OCI-M2 (cell line): ENCODE data around the gene HOXB2.

ENCODE experiments used
- DNase-seq: peaks from one replicate; lab custom pipeline; 2025; ENCODE audit not compliant: unreplicated experiment; lab: John Stamatoyannopoulos, UW

The HOXB2 gene

DNA sequence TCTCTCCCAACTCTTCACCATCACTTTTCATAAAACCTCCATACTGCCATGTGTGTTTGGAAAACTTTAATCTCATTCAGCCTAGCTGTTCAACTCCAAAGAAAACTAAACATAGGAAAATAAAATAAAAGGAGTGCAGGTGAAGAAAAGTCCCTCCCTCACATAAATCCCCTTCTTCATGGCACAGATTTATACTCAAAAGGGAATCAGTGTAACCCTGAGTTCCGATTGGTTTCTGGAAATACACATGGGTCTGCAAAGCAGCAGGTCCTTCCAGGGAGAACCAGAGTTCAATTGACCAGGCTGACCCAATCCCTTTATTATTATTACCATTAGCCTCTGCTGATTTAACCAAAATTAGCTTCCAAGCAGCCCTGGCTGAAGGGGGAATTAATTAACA, 8.9 kb upstream of the HOXB2 start:
- no peak for DNase-seq

DNA sequence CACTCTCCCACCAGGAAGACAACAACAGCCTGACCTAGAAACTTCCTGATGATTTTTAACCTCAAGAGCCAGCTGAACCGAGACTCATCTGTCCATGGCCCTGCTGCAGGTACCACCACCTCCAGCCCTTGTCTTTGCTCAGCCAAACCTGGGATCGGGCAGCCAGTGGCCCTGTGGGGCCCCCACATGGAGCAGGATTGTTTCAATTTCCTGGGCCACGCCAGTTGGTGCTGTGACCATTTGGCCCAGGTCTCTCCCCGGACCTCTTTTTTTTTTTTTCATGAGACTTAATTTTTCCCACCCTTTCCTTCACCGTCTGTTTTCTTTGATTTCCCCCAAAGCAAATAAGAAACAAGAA, 8.3 kb upstream of the HOXB2 start:
- no peak for DNase-seq

DNA sequence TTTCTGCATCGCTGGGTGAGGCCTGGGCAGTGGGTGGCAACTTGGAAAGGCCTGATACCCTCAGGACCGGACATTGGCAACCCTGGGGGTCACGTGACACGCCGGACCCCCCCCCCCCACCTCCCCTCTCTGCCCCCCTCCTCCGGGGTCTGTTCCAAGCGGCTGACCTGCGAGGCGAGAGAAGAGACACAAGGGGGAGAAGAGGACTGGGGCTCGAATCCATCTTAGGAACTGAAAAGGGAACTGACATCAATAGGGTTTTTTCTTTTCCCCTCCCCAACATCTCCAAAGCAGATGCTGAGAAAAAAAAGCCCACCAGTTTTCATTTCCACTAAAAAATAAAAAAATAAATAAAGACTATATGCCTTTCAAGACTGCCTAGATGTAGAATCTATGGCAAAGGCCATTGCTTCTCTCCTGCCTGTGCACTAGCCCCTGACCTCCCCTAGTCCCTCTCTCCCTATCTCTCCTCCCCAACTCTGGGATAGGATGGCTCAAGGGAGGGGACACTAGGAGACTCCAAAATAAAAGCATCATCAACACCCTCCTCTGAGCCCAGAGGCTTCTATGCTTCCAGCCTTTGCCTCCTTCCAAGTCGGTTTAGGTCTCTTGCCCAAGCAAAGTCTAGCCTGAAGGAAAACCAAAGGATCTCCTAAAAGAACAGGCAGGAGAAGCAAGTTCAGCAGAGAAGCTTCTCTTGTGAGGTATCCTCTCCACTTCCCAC, 7.7 kb upstream of the HOXB2 start:
- DNase-seq, result no peak

DNA sequence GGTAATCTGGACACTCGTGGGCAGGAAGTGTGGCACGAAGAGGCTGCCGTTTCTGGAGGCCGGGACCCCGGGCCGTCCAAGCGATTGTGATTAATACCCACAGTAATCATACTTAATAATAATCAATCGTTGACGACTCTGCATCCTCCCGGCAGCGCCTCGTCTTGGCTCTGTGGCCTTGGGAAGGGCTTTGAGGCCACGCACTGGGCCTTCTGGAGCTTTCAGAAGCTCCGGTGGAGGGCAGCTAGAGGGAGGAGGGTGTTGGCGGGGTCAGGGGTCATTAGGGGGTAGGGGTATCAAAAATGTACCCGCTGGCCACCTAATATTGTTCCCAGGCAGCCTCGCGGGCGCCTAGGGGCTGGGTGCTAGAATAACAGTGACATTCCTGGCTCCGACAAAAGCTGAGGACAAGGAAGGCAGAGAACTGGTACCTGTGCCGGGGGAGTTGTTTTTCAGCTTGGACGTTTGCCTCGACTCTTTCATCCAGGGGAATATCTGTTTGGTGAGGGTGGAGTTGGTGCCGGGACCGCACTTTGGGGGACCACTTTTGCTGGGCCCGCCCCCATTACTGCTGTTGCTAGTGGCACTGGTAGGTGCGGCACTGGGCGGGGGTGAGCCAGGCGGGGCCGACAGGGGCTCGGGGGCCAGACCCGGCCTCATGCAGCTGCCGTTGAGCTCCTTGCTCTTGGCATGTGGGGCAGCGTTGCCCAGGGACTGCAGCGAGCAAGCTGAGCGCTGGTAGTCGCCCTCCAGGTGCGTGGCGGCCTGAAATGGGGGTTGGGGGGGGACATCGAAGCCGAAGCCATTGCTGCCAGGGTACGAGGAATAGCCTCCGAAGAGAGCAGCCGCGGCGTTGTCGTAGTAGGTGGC, 6.9 kb upstream of the HOXB2 start:
- no peak for DNase-seq

DNA sequence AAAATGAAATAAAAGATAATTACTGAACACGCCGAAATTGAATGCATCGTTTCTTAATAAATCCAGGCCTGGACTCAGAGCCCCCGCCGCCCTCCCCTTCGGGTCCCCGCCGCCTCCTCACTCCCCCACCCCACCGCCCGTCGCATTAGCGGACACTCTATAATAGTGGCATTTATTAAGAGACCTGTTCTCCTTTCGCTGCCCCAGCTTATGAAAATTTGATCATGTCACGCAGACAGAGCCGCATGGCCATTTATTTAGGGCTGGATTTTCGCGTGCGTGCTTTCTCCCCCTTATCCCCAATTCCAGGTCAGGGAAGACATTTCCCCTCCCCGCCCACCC, 6.3 kb upstream of the HOXB2 start:
- no peak for DNase-seq

DNA sequence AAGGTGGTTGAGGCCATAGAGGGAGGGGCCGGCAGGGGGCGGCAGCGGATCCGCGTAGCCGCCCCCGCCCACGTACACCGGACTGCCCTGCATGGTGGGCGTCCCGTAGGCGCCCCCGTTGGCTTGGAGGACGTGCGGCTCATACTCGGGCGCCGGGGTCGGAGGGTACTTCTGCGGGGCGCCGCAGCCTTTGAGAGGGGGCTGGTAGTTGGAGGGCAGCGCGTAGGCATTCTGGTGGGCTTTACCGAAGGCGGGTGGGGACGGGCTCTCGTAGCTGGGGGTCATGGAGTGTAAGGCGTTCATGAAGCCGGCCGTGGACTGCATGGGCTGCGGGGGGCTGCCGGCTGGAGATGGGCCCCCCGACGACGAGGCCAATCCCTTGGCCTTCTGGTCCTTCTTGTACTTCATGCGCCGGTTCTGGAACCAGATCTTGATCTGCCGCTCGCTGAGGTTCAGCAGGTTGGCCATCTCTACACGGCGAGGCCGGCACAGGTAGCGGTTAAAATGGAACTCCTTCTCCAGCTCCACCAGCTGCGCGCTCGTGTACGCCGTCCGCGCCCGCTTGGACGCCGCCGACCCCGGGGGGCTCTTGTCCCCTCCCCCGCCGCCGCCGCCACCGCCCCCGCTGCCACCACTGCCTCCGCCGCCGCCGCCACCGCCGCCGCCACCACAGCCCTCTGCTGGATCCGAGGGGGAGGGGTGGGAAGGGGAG, 5.7 kb upstream of the HOXB2 start:
- no peak for DNase-seq

DNA sequence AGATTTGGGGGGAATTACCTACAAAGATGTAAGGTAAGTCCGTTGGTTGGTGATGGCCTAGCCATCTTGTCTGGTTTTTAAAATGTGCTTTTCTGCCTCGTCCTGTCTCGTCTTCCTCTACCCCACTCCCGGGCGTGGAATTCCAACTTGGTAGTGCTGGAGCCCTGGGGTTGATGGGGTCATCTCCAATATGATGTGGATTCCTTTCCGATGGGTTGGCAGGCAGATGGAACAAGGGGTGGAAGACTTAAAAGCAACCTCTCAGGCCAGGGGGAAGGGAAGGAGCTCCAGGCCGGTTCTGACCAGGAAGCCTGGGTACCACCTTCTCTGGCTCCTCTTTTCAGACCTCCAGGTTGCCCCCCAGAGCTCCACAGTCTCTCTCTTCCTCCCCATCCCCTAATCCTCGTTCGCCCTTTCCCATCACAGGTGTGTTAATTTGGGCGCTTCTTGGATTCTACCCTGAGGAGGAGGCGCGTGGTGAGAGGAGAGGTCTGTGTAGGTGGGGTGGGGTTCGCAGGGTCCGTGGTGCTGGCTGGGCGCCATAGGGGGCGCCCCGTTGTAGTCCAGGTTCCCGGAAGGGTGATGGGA, 5.1 kb upstream of the HOXB2 start:
- no peak for DNase-seq

DNA sequence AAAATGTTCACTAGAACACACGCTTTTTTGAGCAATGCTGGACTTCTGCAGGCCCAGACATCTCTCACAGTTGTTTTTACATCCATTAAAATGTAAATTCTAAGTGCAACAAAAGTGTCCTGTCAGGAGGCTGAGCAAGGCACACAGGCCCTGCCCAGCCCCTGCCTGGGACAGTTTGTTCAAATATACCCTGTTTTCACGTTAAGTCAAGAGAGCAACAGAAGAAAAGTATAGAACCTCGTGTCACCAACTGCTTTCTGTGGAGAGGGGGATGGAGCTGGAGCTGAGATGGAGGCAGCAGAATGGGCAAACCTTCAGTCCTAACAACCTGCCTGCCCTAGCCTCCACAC, 4.3 kb upstream of the HOXB2 start:
- DNase-seq, result no peak

DNA sequence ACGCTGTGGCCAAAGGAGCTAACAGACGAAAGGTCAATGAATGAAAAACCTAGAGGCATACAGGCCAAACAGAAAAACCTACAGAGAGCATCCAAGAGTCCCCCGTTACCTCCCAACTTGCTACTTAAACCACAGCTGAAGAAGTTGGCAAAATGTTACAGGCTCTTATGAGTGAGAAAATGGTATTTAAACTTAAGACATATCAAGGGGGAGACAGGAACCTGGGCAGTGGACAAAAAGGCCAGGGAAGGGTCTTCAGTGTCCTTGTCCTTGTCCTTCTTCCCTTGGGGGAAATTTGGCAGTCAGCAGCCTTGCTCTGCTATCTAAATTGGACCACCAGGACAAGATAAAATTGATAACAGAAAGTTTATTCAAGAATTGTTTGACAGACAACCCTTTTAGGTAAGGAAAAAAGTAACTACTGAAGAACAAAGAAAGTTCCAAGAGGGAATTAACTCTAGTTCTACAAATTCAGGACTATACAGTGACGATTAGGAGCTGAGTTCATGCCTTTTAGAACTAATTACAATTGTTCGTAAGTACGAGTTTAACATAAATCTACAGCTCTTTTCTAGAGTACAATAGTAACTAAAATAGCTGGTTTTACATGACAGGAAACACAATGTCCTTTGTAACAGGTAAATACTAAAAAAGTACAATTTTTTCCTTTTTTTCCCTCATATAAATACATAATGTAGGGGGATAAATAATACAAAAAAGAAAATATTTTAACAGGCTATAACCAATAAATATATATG, 3.8 kb upstream of the HOXB2 start:
- DNase-seq, result no peak

DNA sequence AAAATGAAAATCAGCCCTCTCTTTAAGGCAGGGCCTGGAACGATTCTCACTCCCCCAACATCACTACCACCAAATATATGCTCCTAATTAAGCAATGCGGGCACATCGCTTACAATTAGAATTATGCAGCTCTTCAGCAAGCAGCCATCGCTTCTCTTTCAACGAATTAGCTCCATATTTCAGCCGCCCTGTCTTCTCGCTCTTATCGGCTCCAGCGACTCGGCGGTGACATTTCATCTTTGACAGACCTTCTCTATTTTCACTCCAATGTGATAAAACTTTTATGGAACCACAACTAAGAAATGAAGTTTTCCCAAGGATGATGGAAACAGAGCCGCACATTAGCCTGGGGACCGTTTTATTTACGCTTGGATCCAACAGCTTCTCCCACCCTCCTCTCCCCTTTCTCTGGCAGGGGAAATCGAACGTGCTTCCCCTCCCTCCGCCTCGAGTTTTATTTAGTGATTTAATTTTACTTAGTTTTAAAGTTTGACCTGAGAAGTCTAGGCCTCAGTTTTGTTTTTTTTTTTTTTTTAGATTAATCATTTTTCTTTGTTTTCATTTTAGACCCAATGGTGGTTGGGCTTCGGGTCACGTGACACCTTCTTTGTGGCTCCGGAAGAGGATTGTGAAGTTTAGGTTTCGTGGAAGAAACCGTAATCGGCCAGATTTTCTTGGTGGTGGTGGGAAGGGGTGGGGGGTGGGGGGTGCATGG, 3.1 kb upstream of the HOXB2 start:
- no peak for DNase-seq

DNA sequence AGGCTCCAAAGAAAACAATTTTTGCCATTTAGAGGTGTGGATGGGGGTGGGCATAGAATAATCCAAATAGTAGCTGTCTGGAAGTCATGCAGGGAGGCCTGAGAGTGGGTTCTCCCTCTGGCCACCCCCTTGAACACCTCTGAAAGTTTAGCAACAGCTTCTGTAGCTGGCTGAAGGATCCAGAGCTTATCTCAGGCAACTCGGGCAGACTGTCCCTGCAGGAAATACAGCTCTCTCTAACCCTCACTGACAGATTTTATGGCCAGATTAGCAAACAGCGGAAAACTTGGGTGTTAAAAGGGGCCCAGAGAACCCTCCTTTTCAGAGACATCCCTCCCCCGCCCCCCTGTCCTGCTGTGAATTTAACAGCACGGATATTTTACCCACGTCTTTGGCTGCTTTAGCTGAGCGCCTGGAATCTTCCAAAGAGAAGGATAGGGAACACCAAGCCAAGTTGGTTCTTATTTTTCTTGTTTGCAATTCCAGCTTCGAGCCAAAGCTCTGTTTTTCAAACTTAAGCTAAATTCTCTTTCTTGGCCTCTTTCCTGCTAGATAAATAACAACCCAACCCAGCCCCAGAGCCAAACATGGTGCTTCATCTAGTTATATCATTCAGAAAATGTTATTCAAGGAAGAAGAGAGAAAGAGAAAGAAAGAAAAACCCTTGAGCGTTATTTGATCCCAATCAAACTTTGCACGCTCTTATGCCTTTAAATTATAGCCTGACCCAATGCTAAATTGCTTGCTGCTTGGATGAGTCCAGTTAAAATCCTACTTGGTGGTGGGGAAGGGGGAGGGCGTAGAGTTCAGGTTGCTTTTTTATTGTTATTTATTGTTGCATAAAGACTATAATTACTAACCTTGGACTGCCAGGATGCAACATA, 2.3 kb upstream of the HOXB2 start:
- no peak for DNase-seq

DNA sequence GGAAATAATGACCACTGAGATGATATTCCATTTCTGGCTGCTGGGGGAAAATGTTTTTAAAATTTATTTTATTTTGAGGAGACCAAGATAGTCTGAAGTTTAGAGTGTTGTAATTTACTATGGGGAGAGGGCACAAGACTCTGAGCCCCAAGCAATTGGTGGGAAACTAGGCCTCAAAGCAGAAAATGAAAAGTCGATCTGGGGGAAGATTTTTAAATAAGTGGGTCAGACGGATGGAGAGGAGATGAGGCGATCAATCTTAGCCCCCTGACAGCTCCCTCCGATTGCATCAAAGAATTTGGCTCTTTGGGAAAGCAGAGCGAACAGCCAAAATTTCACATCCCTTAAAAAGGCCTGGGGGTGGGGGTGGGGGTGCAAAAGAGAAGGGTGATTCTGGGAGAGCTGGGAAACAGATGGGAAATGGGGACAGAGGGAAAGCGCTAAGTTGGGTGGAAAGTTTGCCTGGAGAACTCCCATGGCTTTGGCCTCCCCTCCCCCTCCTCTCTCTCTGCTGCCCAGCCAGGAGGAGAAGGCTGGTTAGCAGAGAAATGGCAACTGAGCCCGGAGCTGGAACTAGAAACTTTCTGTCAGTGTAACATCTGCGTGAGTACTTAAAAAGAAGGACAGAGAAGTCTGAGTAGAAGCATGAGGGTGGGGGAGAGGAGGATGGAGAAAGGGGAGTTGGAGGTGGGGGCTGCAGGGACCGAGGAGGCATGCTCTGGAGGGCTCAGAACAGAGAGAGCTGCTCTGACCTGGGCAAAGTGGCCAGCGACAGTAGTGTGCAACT, 1.4 kb upstream of the HOXB2 start:
- no peak for DNase-seq

DNA sequence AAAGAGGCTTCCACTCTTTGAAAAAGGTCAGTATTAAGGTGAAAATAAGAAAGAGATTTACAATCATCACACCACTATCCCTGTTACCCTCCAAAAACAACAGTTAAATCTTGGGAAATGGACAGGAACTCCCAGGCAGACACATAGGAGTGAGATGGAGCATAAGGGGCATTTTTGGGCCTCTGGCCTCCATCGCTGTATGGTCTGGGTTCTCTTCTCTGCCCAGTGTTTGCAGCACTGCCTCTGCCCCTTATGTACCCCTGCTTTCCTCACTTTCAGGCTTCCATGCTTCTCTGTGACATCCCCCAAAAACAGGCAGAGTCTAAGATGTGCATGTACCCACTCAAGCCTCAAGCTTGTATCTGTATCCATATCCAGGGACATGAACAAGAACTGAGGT, 630 bp upstream of the HOXB2 start:
- DNase-seq, result no peak

DNA sequence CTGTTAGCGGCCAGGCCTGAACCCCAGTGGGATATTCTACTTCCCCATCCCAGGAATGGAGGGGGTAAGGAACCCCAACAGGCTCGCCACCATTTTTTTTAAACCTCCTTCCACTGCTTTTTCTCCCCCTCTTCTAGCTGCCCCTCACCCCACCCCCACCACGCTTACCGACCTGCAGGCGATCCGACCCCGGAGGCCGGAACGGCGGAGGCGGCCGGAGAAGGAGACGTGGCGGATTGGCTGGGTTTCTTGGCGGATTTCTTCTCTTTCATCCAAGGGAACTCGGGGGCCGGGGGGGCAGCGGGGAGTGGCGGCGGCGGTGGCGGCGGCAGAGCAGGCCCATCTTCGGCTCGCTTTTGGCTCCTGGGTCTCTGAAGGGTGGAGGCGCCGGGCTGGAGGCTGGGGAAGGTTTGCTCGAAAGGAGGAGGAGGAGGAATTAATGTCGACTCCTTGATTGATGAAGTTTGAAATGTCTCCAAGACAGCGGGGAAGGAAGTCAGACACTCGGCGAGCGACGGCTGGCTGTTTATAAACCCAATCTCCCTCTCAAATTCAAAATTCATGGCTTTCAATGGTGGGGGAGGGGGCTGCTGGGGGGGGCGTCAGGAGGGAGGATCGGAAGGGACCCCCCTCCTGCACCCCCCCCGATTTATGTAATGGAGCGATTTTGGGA, 424 bp downstream of the HOXB2 start:
- DNase-seq, result no peak

DNA sequence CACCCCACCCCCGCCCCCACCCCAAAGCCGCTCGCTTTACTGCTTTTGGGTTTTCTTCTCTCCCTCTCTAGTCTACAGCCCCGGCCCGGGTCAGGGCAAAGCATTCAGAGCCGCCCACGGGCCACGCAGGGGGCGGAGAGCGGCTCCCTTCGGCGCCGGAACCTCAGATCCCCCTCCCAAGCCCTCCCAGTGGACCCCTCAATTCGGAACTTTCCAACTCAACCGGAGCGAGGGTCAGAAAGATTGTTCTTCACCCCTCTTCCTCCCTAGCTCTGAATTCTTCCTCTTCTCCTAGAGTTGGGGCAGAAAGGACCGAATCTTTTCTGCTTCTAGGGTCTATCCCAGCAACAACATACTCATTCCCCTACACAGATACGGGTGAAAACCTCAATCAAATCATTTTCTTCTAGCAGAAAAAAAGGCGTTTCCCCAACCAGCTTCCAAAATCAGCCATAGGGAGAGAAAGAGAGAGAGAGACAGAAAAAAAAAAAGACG, 1.0 kb downstream of the HOXB2 start:
- no peak for DNase-seq

DNA sequence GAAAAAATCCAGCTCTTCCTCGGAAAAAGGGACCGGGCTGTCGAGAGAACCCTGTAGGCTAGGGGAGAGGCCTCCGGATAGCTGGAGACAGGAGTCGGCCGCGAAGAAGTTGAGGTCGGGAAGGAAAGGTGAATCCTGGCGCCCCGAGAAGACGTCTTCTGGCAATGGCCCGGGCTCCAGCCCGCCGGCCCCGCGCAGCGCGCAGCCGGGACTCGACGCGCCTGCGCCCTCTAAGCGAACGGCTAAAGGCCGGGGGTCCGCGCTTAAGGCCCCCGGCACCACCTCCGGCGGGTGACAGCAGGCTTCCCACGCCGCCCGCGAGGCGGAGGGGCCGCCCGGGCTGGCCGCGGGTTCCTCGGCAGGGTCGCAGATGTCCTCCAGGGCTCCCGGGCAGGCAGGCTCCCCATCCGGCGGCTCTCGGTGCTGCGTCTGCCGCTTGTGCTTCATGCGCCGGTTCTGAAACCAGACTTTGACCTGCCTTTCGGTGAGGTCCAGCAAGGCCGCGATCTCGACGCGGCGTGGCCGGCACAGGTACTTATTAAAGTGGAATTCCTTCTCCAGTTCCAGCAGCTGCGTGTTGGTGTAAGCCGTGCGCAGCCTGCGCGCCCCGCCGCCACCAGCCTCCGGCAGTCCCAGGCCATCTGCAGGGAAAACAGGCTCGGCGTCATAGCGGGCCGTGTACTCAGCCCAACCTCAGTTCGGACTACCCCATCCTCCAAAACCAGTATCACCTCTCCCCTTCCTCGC, 1.6 kb downstream of the HOXB2 start:
- no peak for DNase-seq

DNA sequence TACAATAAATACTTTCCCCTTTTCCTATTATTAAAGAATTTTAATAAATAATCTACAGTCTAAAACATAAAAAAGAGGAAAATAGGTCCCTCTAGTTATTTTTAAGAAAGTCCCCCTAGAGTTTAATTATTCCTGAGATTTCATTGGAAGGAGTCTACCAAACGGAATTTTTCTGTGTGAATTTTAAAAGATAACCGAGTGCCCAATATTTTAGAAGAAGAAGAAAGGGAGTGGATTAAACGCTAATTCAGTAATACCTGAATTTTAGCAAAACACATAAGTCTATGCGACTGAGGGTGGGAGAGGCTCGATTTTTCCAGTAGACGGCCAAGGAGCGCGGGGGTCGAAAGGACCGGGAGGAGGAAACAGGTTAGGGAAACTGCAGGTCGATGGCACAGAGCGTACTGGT, 2.2 kb downstream of the HOXB2 start:
- no peak for DNase-seq
